Measurements from ENCODE around the gene KIAA0319L.

GRCh38 chr1:35475856-35476674, 81.1 kb downstream of the KIAA0319L start:
- TF ChIP-seq CTCF (IDR thresholded peaks at IDR 0.05) (no peak), POLR2A (IDR thresholded peaks at IDR 0.05) (no peak)

Data from uterus (tissue), 2 donors.